AG10803 (cell line): Measurements from ENCODE around the gene EIF4E1B.

Source experiments
- DNase-seq: peaks from one replicate; pipeline ENCODE4 v3.0.0; 2010; ENCODE audit warnings: low read depth
- H3K4me3 ChIP-seq: 2 replicates; pipeline ENCODE4 v1.5.1; 2011; ENCODE audit warnings: mild to moderate bottlenecking, low read length, control low read depth
- CTCF ChIP-seq: conservative IDR thresholded peaks from 2 replicates; pipeline ENCODE4 v1.5.1; 2011; ENCODE audit warnings: mild to moderate bottlenecking, low read length, control low read depth, inconsistent platforms

The EIF4E1B gene

GRCh38 chr5:176659860-176660461, 29.5 kb downstream of the EIF4E1B start:
- no peak for TF ChIP-seq CTCF
- H3K4me3 ChIP-seq: no peak overlapping the region
- no peak for DNase-seq

GRCh38 chr5:176660530-176660859, 30.0 kb downstream of the EIF4E1B start:
- TF ChIP-seq CTCF: no peak
- no peak for DNase-seq
- H3K4me3 ChIP-seq: no peak overlapping the region

GRCh38 chr5:176660860-176661641, 30.6 kb downstream of the EIF4E1B start:
- no peak overlapping the region for H3K4me3 ChIP-seq
- peak; percentile 91 for TF ChIP-seq CTCF
- DNase-seq: peak; percentile 54

- TF ChIP-seq CTCF: no peak
- no peak for DNase-seq
- no peak overlapping the region for H3K4me3 ChIP-seq
These were observed 31.2 kb downstream of the EIF4E1B start for GRCh38 chr5:176661676-176662075.

- H3K4me3 ChIP-seq: no peak overlapping the region
- no peak for TF ChIP-seq CTCF
- DNase-seq: no peak
These were observed 32.2 kb downstream of the EIF4E1B start for GRCh38 chr5:176662371-176663333.

- TF ChIP-seq CTCF: no peak
- no peak for DNase-seq
- H3K4me3 ChIP-seq: no peak overlapping the region
These were observed 33.1 kb downstream of the EIF4E1B start for GRCh38 chr5:176663566-176663965.
